Endothelial cell (in vitro differentiated cells): ENCODE data around the gene IQCE. TPM values are rescaled to one million over a fixed set of nuclear protein-coding genes. Genes with fewer than 3 reads are reported as not detected.
"Not testable (repeated sequence)": the region's sequence is repeated elsewhere in the genome, so short reads cannot be mapped to it uniquely, and the experiment has no call there.

Experiments used
- DNase-seq: peaks from one replicate; pipeline ENCODE4 v3.0.0; 2021; ENCODE audit warnings: low spot score
- H3K27ac Mint-ChIP-seq: one replicate; pipeline ENCODE4 v1.8.0; 2021; ENCODE audit warnings: mixed read lengths, inconsistent platforms; ENCODE audit not compliant: unreplicated experiment
- H3K27me3 Mint-ChIP-seq: one replicate; pipeline ENCODE4 v1.8.0; 2021; ENCODE audit warnings: mild to moderate bottlenecking, moderate library complexity, mixed read lengths, inconsistent platforms; ENCODE audit not compliant: unreplicated experiment
- H3K36me3 Mint-ChIP-seq: one replicate; pipeline ENCODE4 v1.8.0; 2021; ENCODE audit warnings: mild to moderate bottlenecking, low read depth, mixed read lengths, inconsistent platforms; ENCODE audit not compliant: unreplicated experiment
- H3K4me1 Mint-ChIP-seq: one replicate; pipeline ENCODE4 v1.8.0; 2021; ENCODE audit warnings: mild to moderate bottlenecking, mixed read lengths, inconsistent platforms; ENCODE audit not compliant: unreplicated experiment
- H3K4me3 Mint-ChIP-seq: one replicate; pipeline ENCODE4 v1.8.0; 2021; ENCODE audit warnings: mild to moderate bottlenecking, mixed read lengths, inconsistent platforms; ENCODE audit not compliant: unreplicated experiment
- H3K9me3 Mint-ChIP-seq: one replicate; pipeline ENCODE4 v1.8.0; 2021; ENCODE audit warnings: mixed read lengths, inconsistent platforms; ENCODE audit not compliant: unreplicated experiment
- CTCF ChIP-seq: fragments of 200-600 bp; sonication (generic); IDR thresholded peaks from one replicate; pipeline ENCODE4 v1.5.0; 2021; ENCODE audit warnings: antibody characterized with exemption; ENCODE audit not compliant: unreplicated experiment
- total RNA-seq: library from RNA; stranded (reverse); fragmentation: NEBNext Ultra II Directional; extraction: Animal tissue kit (Norgen Biotek cat#: 25700); gene quantifications from one replicate; pipeline ENCODE4 v1.2.1, GENCODE V29; 2021; ENCODE audit not compliant: unreplicated experiment

Gene IQCE
- total RNA-seq, 1 donor from 2014 or later, result 9.6 TPM

GRCh38 chr7:2534214-2534613, 24.6 kb upstream of the IQCE start:
- DNase-seq, H3K9me3 Mint-ChIP-seq, H3K27ac Mint-ChIP-seq, H3K4me1 Mint-ChIP-seq, H3K4me3 Mint-ChIP-seq, H3K36me3 Mint-ChIP-seq: not testable (repeated sequence)
- H3K27me3 Mint-ChIP-seq, result peaks cover 18% of the 10 kb centered on the region

- not testable (repeated sequence) for DNase-seq, H3K4me3 Mint-ChIP-seq, H3K4me1 Mint-ChIP-seq, H3K9me3 Mint-ChIP-seq, H3K36me3 Mint-ChIP-seq, H3K27ac Mint-ChIP-seq
- H3K27me3 Mint-ChIP-seq, result peaks cover 29% of the 10 kb centered on the region
Measured at GRCh38 chr7:2535872-2536627, 22.7 kb upstream of the IQCE start.

- H3K27ac Mint-ChIP-seq, result no peak overlapping the region
- TF ChIP-seq CTCF, result no peak
- peaks cover 6% of the 10 kb centered on the region for H3K36me3 Mint-ChIP-seq
- no peak for DNase-seq
- H3K4me1 Mint-ChIP-seq, result no peaks in the 10 kb centered on the region
- H3K9me3 Mint-ChIP-seq, result no peaks in the 10 kb centered on the region
- no peak overlapping the region for H3K4me3 Mint-ChIP-seq
- peaks cover 29% of the 10 kb centered on the region for H3K27me3 Mint-ChIP-seq
Measured at GRCh38 chr7:2537981-2538851, 20.6 kb upstream of the IQCE start.

- Mint-ChIP-seq H3K27ac (no peak overlapping the region), H3K9me3 (no peaks in the 10 kb centered on the region), H3K4me3 (no peak overlapping the region), H3K36me3 (peaks cover 6% of the 10 kb centered on the region), H3K27me3 (peaks cover 29% of the 10 kb centered on the region), H3K4me1 (no peaks in the 10 kb centered on the region)
- no peak for DNase-seq
- no peak for TF ChIP-seq CTCF
Measured at GRCh38 chr7:2539031-2539911, 19.5 kb upstream of the IQCE start.

- no peak for TF ChIP-seq CTCF
- DNase-seq, result no peak
- Mint-ChIP-seq H3K9me3 (no peaks in the 10 kb centered on the region), H3K4me1 (no peaks in the 10 kb centered on the region), H3K4me3 (no peak overlapping the region), H3K36me3 (peaks cover 6% of the 10 kb centered on the region), H3K27ac (peak overlapping the region; percentile 13), H3K27me3 (peaks cover 27% of the 10 kb centered on the region)
Measured at GRCh38 chr7:2540133-2540532, 18.6 kb upstream of the IQCE start.
